HG03521 (cell line): ENCODE results near the gene SPNS1.

ENCODE experiments used
- ATAC-seq: cut with Tn5 transposase; IDR thresholded peaks from one replicate; pipeline ENCODE4 v1.9.1; 2021; ENCODE audit warnings: mild to moderate bottlenecking, moderate library complexity; ENCODE audit not compliant: unreplicated experiment

Gene SPNS1

DNA sequence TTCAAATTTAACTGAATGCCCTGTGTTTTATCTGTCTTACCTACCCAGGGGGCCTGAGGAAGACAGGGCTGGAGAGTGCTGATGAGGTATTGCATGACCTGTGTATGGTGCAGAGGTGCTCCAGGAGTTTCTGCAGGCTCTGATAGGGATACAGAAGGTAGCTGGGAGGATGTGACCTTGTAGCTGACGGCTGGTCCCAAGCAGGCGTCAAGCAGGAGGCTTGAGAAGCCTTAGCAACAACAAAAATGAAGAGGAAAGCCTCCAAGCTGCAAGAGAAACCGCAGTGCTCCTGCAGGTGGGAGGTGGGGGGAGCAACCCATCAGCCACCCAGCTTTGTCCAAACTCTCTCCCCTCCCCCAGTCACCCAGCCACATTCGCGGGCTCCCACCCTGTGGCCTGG lies 50.6 kb downstream of the SPNS1 start:
- no peak for ATAC-seq

DNA sequence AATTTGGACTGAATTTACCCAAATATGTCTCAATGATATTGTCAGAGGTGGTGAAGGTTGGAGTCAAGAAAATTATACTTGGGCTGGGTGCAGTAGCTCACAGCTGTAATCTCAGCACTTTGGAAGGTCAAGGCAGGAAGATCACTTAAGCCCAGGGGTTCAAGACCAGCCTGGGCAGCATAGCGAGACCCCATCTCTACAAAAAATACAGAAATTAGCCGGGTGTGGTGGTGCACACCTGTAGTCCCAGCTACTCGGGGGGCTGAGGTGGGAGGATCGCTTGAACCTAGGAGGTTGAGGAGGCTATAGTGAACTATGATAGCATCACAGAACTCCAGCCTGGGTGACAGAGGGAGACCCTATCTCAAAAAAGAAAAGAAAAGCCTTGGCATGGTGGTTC lies 51.2 kb downstream of the SPNS1 start:
- no peak for ATAC-seq

DNA sequence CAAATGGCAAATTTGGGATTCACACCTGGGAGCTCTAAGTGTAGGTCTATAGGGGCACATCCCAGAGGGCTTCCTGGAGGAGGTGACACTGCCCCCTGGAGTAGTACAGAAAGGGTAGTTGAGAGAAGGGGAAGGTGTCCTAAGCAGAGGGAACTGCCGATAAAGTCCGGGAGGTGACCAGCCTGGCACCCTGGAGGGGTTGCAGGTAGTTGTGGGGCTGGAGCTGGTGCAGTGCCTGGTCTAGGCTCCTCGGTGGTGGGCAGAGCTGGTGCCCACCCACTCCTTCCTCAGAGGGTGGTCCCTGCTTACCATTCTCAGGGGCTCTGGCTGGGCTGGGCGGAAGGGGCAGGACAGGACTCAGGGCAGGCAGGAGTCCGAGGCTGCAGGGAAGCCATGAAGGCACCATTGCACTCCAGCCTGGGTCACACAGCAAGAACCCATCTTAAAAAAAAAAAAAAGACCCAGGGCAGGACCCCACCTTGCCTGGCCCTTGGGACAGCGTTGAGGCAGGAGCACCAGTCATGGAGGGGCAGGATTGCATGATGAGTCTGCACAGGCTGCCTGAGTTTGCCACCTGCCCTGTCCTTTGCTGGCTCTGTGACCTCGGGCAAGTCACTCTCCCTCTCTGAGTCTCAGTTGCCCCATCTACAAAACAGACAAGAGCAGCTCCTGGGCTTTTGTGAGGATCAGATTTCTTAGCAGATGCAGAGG lies 54.0 kb downstream of the SPNS1 start:
- no peak for ATAC-seq

DNA sequence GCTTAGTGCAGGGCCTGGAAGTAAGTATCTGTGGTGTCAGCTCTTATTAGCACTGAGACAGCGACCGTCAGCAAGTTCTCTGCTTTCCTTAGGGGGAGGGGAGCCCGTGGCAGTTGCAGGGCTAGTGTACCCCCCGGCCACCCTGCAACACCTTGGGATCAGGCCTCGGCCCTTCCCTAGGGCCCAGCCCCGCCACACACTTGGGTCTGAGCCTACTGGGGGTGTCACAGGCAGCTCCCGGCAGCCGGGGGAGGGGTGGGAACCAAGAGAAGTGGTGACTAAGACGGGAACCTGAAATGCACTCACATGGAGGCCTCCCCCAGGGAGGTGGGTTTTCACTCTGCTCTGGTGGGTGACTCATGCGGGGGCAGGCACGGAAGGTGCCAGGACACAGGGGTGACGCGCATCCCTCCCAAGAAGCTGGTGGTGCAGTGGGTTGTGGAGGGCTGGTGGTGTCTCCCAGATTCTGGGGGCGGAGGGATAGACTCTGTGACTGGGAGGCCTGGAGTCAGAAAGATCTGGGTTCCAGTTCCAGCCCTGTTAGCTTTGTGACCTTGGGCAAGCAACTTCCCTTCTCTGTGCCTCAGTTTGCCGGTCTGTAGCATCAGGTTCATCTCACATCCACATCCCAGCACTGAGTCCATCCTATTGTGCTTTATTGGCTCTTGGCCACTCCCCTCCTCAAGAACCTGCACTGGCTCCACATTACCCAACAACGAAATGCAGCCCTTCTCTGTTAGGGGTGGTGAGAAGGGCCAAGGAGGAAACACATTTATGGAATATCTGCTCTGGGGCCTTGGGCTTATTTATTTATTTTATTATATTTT lies 54.8 kb downstream of the SPNS1 start:
- ATAC-seq: no peak

DNA sequence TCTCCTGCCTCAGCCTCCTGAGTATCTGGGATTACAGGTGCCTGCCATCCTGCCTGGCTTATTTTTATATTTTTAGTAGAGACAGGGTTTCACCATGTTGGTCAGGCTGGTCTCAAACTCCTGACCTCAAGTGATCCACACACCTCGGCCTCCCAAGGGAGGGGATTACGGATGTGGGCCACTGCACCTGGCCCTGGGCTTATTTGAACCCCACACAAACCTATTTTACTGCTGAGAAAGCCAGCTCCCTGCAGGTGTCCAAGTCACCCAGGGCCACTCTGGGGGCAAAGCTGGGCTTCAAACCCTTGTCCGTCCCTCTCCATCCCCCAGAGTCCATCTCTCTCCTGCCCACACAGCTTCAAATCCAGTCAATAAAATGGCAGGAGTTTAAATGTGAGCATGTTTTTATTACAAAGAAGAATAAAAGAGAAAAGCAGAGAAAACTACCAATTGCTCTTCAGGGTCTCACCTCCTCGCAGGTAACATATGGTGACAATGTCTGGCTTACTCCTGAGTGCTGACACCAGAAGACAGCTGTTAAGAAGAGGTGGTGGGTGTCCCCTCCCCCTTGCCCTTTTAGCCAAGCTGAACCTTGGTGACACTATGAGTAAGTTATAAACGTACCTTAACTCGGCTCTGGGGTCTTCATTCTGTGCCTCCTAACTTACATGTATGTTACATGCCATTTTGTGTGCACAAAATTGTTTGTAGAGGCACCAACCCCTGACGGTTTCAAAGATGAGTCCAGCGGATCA lies 55.7 kb downstream of the SPNS1 start:
- ATAC-seq: no peak
